Raji (cell line): ENCODE data around the gene TBL1XR1.

ENCODE experiments used
- POLR2A ChIP-seq: IDR thresholded peaks from 2 replicates; pipeline ENCODE4 v1.6.1; 2011; ENCODE audit warnings: low read depth, low read length, control low read depth; ENCODE audit not compliant: insufficient read depth

Gene TBL1XR1

DNA sequence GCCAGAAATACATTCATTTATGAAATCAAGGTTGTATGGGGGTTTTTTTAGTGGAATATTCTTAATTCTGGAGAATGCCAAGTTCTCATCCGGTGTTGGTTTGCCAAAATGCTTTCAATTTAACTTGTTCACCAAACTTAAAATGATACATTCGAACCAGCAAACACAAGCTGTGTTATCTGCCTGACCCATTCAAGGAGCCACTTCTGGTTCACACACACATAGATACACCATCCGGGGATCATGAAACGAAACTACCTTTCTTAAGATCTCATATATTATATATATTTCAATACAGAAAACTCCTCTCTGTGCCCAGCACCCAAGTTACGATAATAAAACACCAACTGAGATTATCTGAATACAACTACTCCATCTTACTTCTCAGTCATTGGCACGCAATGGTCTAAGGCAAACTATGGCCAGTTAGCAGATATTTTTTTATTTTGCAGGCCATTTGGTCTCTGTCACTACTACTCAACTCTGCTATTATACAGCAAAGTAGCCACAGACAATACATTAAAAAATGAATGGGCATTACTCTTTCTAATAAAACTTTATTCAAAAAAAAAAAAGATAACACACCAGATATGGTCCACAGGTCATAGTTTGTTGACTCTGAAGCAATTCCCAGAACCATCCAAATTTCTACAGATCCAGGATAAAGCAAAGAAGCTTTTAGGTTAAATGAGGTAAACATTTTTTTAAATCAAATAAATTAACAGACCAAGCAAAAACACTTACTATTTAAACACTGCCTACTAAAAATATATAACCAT, 89.6 kb downstream of the TBL1XR1 start:
- no peak for TF ChIP-seq POLR2A

DNA sequence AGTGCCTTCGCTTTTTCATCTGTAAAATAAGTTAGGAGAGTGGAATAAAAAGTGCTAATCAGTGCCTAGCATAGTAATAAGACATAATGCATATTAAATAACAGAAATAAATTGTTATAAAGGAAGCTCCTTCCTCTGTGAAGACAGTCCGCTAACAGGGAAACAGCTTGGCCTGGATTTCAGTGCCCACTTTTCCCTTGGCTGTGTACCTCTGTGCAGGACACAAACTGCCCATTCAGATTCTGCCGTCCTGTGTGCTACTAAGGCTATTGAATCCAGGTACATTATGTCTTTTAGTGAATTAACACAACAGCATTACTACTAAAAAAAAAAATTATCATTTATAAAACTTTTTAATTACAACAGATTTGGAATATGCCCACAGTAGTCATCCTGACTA, 90.7 kb downstream of the TBL1XR1 start:
- TF ChIP-seq POLR2A, result no peak

DNA sequence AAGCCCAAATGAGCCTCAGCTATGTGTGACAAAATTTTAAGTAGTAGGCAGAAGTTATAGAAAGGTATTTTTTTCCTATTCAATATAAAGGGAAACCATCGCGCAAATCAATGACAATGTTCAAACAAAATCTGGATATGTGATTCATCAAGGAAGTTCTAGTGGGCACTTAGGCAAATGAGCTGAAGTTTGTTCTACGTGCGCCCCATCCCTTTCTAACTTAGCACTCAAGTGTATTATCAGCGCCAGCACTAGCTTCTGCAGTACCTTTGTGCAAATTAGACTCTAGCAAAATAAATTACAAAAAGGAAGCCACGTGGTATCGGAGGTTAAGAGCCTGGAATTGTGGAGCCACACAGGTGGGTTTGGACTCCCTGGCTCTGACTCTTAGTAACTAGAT, 91.1 kb downstream of the TBL1XR1 start:
- no peak for TF ChIP-seq POLR2A

DNA sequence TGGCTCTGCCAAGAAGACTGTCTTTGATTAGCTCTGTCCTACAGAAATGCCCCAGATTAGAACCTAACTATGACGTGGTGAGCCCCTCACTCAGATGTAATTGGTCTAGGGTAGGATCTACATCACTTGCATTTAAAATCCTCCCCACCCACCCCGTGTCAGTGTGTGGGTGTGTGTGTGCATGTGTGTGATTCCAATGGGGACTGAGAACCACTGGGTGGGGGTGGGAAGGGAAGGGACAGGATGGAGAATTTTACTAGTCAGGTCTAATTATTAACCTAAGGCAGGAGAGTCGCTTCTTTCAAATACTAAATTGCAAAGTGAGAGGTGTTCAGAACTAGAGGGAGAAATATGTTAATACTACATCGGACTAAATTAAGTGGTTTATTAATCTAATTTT, 91.7 kb downstream of the TBL1XR1 start:
- no peak for TF ChIP-seq POLR2A

DNA sequence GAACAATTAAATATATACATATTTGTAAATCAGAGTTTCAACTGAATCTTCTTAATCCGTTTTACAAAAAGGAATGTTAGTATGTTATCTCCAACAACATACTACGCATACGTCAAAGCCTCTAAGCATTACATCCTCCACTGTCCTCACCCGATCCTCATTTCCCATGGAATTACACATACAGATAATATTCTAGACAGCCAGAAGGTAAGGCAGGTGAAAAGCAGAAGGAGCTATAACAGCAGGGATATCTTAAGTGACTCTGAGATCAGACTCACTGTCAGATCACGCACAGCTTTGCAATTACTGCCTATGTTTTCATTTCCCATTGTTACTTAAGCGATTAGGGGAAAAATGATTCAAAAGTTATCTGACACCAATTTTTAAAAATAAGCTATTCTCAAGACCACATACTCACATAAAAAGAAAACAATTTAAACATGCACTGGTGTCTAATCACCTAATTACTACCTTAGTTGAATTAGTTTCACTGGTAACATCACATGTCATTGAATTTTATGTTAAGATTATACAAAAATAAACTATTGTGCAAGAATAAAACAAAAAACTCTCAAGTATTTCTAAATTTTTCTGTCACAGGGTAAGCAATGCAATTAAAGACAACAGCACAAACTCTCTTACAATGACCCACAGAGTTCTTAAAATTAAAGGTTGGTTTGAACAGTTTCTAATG, 92.8 kb downstream of the TBL1XR1 start:
- no peak for TF ChIP-seq POLR2A

DNA sequence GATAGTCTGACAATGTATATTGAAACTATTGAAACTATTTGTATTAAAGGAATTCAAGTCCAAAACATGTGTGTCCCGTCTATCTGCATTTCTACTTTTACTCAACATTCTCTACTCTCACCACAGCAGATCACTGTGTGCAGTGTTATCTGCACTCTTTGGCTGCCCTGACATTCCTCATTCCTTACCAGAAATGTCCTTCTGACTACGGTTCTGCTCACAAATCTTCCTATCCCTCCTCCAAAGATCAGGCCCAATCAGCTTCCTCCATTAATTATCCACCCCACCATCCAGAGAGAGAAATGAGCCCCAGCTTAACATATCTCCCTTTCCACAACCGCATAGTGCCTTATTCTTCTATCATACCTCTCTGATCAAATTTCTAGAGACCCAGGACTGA, 94.7 kb downstream of the TBL1XR1 start:
- no peak for TF ChIP-seq POLR2A

DNA sequence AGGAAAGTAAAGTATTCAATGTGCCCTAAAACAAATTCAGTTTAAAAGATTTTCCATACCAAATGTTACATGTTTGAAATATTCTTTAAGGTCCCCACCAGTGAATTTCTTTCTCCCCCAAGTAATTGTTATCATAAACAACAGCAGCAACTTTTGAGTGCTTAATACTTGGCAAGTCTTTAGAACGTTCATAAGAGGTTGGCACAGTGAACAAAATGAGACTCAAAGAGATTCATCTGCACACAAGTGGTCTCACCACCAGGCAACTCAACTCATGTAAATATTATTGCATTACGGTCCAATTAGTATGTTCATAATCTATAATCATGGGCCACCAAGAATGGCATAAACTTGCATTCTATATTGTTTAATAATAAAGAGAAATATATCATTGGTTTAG, 98.7 kb downstream of the TBL1XR1 start:
- TF ChIP-seq POLR2A, result no peak

DNA sequence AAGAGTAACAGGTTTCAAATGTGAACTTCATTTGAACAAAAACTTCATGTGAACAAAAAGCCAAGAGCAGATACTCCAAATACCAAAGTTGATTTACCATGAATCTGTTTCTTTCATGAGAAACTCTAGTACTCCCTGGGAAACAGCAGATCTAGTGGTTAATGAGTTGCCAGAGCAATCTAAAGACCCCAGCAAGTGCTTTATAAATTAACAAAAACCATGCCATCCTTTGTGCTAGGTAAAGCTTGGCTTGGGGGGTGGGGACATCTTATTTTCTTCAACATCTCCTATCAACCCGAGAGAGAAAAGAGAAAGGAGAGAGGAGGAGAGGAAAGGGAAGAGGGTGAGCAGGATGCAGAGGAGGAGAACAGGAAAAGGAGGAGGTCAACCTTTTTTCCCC, 100.7 kb downstream of the TBL1XR1 start:
- TF ChIP-seq POLR2A, result no peak

DNA sequence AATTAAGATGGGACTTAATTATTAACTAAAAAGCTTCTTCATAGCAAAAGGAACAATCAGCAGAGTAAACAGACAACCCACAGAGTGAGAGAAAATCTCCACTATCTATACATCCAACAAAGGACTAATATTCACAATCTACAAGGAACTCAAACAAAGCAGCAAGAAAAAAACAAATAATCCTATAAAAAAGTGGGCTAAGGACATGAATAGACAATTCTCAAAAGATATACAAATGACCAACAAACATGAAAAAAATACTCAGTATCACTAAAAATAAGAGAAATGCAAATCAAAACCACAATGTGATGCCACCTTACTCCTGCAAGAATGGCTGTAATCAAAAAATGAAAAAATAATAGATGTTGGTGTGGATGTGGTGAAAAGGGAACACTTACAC, 103.3 kb downstream of the TBL1XR1 start:
- TF ChIP-seq POLR2A, result no peak

DNA sequence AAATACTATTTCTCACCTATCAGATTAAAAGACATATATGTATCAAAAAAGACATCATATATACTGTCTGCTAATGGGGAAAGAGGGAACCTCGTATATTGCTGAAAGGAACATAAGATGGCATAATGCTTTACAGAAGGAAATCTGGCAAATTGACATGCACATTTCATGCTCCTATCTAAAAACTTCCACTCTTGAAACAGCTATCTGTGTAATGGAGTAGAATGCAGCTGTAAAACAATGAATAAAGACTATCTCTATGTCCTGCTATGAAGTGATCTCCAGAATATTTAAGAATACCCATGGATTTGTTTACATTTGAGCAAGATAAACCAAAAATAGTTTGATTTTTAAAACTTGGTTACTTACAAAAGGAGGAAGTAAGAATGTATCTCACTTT, 107.4 kb downstream of the TBL1XR1 start:
- no peak for TF ChIP-seq POLR2A

DNA sequence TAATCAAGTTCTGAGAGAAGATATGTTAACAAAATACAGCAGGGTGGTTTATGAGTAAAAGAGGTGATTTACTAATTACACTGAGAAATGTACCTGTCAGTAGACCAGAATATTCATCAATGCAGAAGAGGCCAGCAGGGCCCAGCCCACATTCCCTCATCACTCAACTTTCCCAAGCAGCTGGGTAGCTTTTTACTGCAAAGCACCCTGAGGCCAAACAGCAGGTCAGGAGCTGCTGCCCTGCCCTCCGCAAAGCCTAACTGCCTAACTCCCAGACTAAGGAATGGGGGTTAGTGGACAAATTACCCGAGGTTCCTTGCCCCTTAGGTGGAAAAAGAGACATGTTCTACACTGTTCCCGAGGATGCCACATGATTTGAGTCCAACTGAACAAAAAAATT, 108.2 kb downstream of the TBL1XR1 start:
- no peak for TF ChIP-seq POLR2A

DNA sequence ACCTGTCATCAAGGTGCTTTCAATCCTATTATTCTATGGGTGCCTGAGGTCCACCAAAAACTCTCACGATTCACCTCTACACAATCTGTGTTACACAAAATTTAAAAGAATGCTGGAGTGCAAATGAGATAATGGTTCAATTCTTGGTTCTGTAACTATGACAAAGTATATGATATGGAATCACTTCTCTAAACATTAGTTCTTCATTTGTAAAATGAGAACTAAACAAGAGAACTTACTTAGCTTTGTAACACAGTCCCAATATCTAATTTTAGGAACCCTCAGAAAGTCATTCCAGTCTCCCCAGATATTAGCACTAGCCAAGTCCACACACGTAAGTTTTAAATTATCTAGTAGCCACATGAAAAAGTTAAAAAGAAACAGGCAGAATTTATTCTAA, 111.5 kb downstream of the TBL1XR1 start:
- no peak for TF ChIP-seq POLR2A

DNA sequence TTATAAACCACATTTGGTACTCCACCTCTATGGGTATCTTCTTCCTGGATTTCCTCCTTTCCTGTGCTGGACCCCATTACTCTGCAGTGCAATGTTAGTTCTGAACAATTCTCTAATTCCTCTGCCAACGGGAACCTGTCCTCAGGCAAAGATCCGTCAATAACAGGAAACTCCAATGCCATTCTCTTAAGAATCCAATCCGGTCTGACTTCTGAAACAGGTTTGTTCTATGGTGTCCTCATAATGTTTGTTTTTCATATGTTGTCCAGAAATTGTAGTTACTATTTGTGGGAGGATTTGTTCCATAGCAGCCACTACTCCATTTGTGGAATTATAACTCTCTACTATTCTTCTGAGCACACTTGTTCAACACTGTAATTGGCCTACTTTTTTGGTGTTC, 112.7 kb downstream of the TBL1XR1 start:
- no peak for TF ChIP-seq POLR2A

DNA sequence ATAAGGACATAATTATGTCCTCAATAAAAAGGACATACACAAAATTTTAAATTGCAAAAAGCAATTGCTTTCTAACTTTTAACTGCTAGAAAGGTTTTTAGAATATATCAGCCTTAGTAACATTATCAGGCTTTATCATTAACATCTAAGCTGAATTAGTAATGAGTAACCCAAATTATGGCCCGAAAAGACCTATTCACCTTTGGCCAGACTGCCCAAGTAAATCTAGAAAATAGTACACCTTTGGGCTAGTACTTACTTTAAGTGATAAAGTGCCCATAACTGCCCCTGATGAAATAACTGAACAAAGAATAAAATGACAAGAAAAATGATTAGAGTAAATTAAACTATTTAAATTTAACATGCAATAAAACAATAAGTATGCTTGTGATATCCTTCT, 117.2 kb downstream of the TBL1XR1 start:
- no peak for TF ChIP-seq POLR2A

DNA sequence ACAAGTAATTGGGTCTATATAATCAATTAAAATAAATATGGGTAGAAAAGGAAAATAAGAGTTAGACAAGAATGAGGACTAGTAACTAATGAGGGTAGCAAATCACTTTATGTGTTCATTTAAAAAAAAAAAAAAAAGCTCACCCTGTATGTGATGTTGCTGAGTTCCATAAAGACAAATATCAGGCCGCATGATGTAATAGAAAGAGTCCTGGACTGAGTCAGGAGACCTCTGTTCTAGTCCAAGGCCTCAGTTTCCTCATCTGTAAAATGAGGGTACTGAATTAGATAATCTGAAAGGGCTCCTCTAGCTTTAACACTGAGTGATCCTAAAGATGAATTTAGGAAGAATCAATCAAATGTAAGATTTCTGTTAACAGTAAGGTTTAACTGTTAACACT, 117.6 kb downstream of the TBL1XR1 start:
- no peak for TF ChIP-seq POLR2A

DNA sequence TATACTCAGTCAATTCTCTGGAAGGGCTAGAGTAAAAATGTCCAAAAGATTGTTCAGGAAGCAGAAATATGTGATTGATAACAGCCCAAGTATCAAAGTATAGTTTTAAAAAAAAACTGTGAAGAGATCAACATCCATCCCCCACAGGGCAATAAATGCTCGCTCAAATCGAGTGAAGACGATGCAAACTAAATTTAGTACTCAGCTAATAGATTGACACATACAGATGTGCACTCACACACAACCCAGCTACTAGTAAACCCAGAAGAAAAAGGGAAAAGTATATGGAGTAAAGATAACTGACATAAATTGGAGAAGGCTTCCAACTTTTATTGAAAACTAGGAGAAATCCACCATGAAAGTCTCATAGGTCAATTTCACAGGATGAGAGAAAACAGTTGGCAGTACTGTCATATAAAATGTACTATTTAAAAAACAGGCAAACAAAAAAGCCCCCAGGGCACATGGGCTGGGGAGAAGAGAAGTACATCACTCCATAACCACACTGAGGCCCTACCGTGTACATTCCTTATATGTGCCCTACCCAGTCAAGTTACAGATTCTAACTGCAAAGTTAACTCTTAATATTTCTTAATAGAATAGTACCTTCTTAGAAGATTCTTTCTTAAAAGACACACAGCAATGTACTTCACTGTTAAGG, 125.7 kb downstream of the TBL1XR1 start:
- no peak for TF ChIP-seq POLR2A

DNA sequence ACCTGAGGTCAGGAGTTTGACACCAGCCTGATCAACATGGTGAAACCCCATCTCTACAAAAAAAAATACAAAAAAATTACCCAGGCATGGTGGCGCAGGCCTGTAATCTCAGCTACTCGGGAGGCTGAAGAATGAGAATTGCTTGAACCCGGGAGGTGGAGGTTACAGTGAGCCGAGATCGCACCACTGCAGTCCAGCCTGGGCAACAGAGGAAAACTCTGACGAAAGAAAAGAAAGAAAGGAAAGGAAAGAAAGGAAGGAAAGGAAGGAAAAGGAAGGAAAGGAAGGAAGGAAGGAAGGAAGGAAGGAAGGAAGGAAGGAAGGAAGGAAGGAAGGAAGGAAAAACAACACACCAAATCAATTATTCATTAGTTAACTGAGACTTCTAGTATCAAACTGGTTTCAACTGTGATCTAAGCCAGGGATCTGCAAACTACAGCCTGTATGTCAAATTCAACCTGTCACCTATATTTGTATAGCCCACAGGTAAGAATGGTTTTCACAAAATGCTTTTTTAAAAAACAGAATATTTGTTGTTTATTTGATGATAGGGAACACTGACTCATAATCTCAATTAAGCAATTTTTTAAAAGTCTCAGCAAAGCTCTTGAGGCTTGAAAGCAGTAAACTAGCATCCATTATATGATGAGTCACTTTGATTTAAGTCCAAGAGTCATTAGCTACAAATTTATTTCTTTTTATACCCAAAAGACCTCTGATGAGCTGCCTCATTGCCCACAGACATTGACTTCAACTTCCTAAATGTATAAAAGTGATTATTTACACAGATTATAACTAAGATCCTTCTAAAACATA, 127.6 kb downstream of the TBL1XR1 start:
- TF ChIP-seq POLR2A, result no peak
